ENCODE results near the gene LURAP1L.

The LURAP1L gene

GRCh38 chr9:12818431-12819000 lies 43.7 kb downstream of the LURAP1L start:
- no peak for TF ChIP-seq CTCF (IDR thresholded peaks at IDR 0.05; ENCODE audit: borderline replicate concordance, control extremely low read depth, extremely low read depth, insufficient read depth, missing control alignments)
- no peak for DNase-seq (ENCODE audit: low spot score)
- in situ Hi-C loops (cut with MboI; ENCODE audit: low sequenced_read_pairs, unreplicated experiment), result no loop called here

GRCh38 chr9:12819436-12820185 lies 44.8 kb downstream of the LURAP1L start:
- in situ Hi-C loops (cut with MboI; ENCODE audit: low sequenced_read_pairs, unreplicated experiment), result no loop called here
- peak; percentile 33 for DNase-seq (ENCODE audit: low spot score)
- peak; percentile 36 for TF ChIP-seq CTCF (IDR thresholded peaks at IDR 0.05; ENCODE audit: borderline replicate concordance, control extremely low read depth, extremely low read depth, insufficient read depth, missing control alignments)

DNA sequence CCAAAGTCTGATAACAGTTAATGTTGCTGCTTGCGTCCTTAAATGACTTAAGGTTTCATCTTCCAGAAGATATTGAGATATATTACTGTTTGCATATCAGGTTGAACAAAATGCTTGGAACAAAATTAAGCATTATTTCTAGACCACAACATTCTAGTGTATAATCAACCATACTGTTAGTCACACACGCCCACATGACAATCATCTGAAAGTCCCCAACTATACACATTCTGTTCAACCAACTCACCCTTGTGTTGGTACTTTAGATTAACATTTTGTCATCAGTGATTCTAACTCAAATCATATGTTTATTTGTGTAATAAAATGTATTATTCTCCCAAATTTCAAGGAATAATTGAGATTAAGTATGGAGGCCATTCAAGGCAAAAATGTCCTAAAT lies 47.3 kb downstream of the LURAP1L start:
- in situ Hi-C loops (cut with MboI; ENCODE audit: low sequenced_read_pairs, unreplicated experiment), result no loop called here
- TF ChIP-seq CTCF (IDR thresholded peaks at IDR 0.05; ENCODE audit: borderline replicate concordance, control extremely low read depth, extremely low read depth, insufficient read depth, missing control alignments), result no peak
- DNase-seq (ENCODE audit: low spot score), result no peak

GRCh38 chr9:12826924-12827565 lies 52.2 kb downstream of the LURAP1L start:
- in situ Hi-C loops (cut with MboI; ENCODE audit: low sequenced_read_pairs, unreplicated experiment), result no loop called here
- DNase-seq (ENCODE audit: low spot score), result no peak
- no peak for TF ChIP-seq CTCF (IDR thresholded peaks at IDR 0.05; ENCODE audit: borderline replicate concordance, control extremely low read depth, extremely low read depth, insufficient read depth, missing control alignments)

DNA sequence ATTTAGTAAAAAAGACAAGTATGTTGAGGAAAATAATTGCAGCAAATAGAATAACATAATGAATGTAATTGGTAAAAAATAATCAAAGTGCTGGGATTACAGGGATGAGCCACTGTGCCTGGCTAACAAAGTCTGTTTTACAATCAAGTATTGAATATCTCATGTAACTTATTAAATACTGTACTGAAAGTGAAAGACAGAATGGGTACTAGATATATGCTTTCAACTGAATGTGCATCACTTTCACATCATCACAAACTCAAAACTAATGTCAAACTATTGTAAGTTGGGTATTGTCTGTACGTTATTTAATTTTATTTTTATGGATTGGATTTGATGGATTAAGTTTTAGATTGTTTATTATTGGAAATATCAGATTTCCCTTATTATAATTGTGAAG lies 58.9 kb downstream of the LURAP1L start:
- DNase-seq (ENCODE audit: low spot score), result no peak
- TF ChIP-seq CTCF (IDR thresholded peaks at IDR 0.05; ENCODE audit: borderline replicate concordance, control extremely low read depth, extremely low read depth, insufficient read depth, missing control alignments), result no peak
- in situ Hi-C loops (cut with MboI; ENCODE audit: low sequenced_read_pairs, unreplicated experiment), result no loop called here

DNA sequence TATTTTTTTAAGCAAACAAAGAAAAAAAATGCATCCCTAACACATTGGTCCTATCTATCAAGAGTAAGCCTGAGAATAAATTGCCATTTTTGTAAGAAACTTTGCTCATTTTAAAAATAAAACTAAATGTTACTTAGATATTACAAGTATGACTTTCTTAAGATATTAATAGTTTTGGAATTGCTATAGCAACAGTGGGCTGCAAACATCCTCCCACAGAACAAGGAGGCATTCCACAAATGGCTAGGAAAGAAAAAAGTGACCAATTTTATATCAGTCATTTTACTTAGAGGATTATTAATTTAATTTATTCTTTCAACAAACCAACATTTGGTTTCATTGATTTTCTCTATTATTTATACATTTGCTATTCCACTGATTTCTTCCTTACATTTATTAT lies 63.7 kb downstream of the LURAP1L start:
- in situ Hi-C loops (cut with MboI; ENCODE audit: low sequenced_read_pairs, unreplicated experiment), result no loop called here
- DNase-seq (ENCODE audit: low spot score), result no peak
- TF ChIP-seq CTCF (IDR thresholded peaks at IDR 0.05; ENCODE audit: borderline replicate concordance, control extremely low read depth, extremely low read depth, insufficient read depth, missing control alignments), result no peak
